Measurements from ENCODE around the gene LAMB4.

LAMB4 gene

GRCh38 chr7:108078211-108078673 lies 51.9 kb downstream of the LAMB4 start:
- no peak for TF ChIP-seq CTCF (IDR thresholded peaks at IDR 0.05; ENCODE audit: low read depth, low read length, missing control alignments)
- H3K4me3 ChIP-seq (ENCODE audit: low read depth, low read length): no peak overlapping the region
- DNase-seq (ENCODE audit: low read depth): no peak

GRCh38 chr7:108077709-108078108 lies 52.5 kb downstream of the LAMB4 start:
- H3K4me3 ChIP-seq (ENCODE audit: low read depth, low read length): no peak overlapping the region
- no peak for TF ChIP-seq CTCF (IDR thresholded peaks at IDR 0.05; ENCODE audit: low read depth, low read length, missing control alignments)

GRCh38 chr7:108076156-108076555 lies 54.0 kb downstream of the LAMB4 start:
- no peak for DNase-seq (ENCODE audit: low read depth)
- no peak overlapping the region for H3K4me3 ChIP-seq (ENCODE audit: low read depth, low read length)
- TF ChIP-seq CTCF (IDR thresholded peaks at IDR 0.05; ENCODE audit: low read depth, low read length, missing control alignments): no peak

More at GRCh38 chr7:108077709-108078108, 52.5 kb downstream of the LAMB4 start:
- no peak for DNase-seq (ENCODE audit: low read depth)

GRCh38 chr7:108073305-108074070 lies 56.7 kb downstream of the LAMB4 start:
- no peak for DNase-seq (ENCODE audit: low read depth)
- H3K4me3 ChIP-seq (ENCODE audit: low read depth, low read length): no peak overlapping the region
- no peak for TF ChIP-seq CTCF (IDR thresholded peaks at IDR 0.05; ENCODE audit: low read depth, low read length, missing control alignments)

GRCh38 chr7:108072739-108073138 lies 57.4 kb downstream of the LAMB4 start:
- DNase-seq (ENCODE audit: low read depth): no peak

GRCh38 chr7:108072116-108072515 lies 58.0 kb downstream of the LAMB4 start:
- TF ChIP-seq CTCF (IDR thresholded peaks at IDR 0.05; ENCODE audit: low read depth, low read length, missing control alignments): no peak
- DNase-seq (ENCODE audit: low read depth): no peak
- H3K4me3 ChIP-seq (ENCODE audit: low read depth, low read length): no peak overlapping the region

More at GRCh38 chr7:108072739-108073138, 57.4 kb downstream of the LAMB4 start:
- H3K4me3 ChIP-seq (ENCODE audit: low read depth, low read length): no peak overlapping the region
- TF ChIP-seq CTCF (IDR thresholded peaks at IDR 0.05; ENCODE audit: low read depth, low read length, missing control alignments): no peak

GRCh38 chr7:108071551-108071950 lies 58.6 kb downstream of the LAMB4 start:
- no peak overlapping the region for H3K4me3 ChIP-seq (ENCODE audit: low read depth, low read length)
- DNase-seq (ENCODE audit: low read depth): no peak
- TF ChIP-seq CTCF (IDR thresholded peaks at IDR 0.05; ENCODE audit: low read depth, low read length, missing control alignments): no peak

All from GM12864 (cell line).